Esophagus muscularis mucosa (tissue), 3 donors: ENCODE measurements around the gene GAREM2.

Experiments
- CTCF ChIP-seq, 3 experiments: fragments of 200-600 bp in 2 of 3; fragments of 450-650 bp in 1 of 3; sonication (generic) in 2 of 3; IDR thresholded peaks; one replicate each; pipeline ENCODE4 v1.5.1; 2017 to 2019; ENCODE audit warnings: antibody characterized with exemption in 3 of 3, mild to moderate bottlenecking in 2 of 3, moderate library complexity in 1 of 3
- POLR2A ChIP-seq: fragments of 450-650 bp; IDR thresholded peaks from one replicate; pipeline ENCODE4 v1.6.1; 2017; ENCODE audit warnings: antibody characterized with exemption, moderate library complexity, mild to moderate bottlenecking, low read depth

- TF ChIP-seq CTCF (IDR thresholded peaks at IDR 0.05) (no peak), POLR2A (no peak)
Measured at GRCh38 chr2:26197516-26197915, 24.6 kb downstream of the GAREM2 start.
